Stimulated activated CD4-positive, alpha-beta T cell treated with anti-CD3 and anti-CD28 coated beads, Interleukin-2, amount 100 ng/mL, for 48 hours (primary cell): ENCODE data around the gene NCKAP5.

ENCODE experiments used
- DNase-seq, 2 donors: peaks; one replicate each; pipeline ENCODE4 v3.0.0-alpha.2; 2020

Gene NCKAP5

GRCh38 chr2:132969371-132969985, 598.8 kb downstream of the NCKAP5 start:
- no peak for DNase-seq

- no peak for DNase-seq
These were observed 602.8 kb downstream of the NCKAP5 start for GRCh38 chr2:132965460-132965859.

- no peak for DNase-seq
These were observed 605.1 kb downstream of the NCKAP5 start for GRCh38 chr2:132963161-132963560.

GRCh38 chr2:132958887-132959286, 609.4 kb downstream of the NCKAP5 start:
- no peak for DNase-seq

GRCh38 chr2:132955871-132956615, 612.2 kb downstream of the NCKAP5 start:
- no peak for DNase-seq

GRCh38 chr2:132953771-132954170, 614.5 kb downstream of the NCKAP5 start:
- DNase-seq: no peak

GRCh38 chr2:132951008-132951714, 617.1 kb downstream of the NCKAP5 start:
- no peak for DNase-seq

GRCh38 chr2:132949108-132949507, 619.2 kb downstream of the NCKAP5 start:
- DNase-seq: no peak

GRCh38 chr2:132948211-132948610, 620.1 kb downstream of the NCKAP5 start:
- DNase-seq: no peak

- DNase-seq: no peak
These were observed 624.4 kb downstream of the NCKAP5 start for GRCh38 chr2:132943829-132944228.

- DNase-seq: no peak
These were observed 626.8 kb downstream of the NCKAP5 start for GRCh38 chr2:132941296-132942020.

- no peak for DNase-seq
These were observed 630.6 kb downstream of the NCKAP5 start for GRCh38 chr2:132937629-132938028.

GRCh38 chr2:132936791-132937190, 631.5 kb downstream of the NCKAP5 start:
- no peak for DNase-seq

GRCh38 chr2:132936261-132936660, 632.0 kb downstream of the NCKAP5 start:
- DNase-seq: no peak

GRCh38 chr2:132929786-132930185, 638.5 kb downstream of the NCKAP5 start:
- no peak for DNase-seq

- no peak for DNase-seq
These were observed 644.5 kb downstream of the NCKAP5 start for GRCh38 chr2:132923787-132924186.

- DNase-seq: no peak
These were observed 652.3 kb downstream of the NCKAP5 start for GRCh38 chr2:132915812-132916549.

- no peak for DNase-seq
These were observed 656.2 kb downstream of the NCKAP5 start for GRCh38 chr2:132911726-132912724.

- no peak for DNase-seq
These were observed 657.8 kb downstream of the NCKAP5 start for GRCh38 chr2:132910432-132910831.

- no peak for DNase-seq
These were observed 658.8 kb downstream of the NCKAP5 start for GRCh38 chr2:132909427-132909826.

- DNase-seq: no peak
These were observed 664.0 kb downstream of the NCKAP5 start for GRCh38 chr2:132904142-132904842.
